Dedifferentiated amniotic fluid mesenchymal stem cell (primary cell): ENCODE data around the gene KLF12.

Experiments
- DNase-seq: peaks from one replicate; pipeline ENCODE4 v3.0.0-alpha.2; 2016; ENCODE audit errors: extremely low spot score

Gene KLF12

GRCh38 chr13:74103970-74104555 lies 30.1 kb downstream of the KLF12 start:
- DNase-seq = no peak

- no peak for DNase-seq
Measured at GRCh38 chr13:74103196-74103595, 31.0 kb downstream of the KLF12 start.

GRCh38 chr13:74102691-74103090 lies 31.5 kb downstream of the KLF12 start:
- DNase-seq = no peak

GRCh38 chr13:74101436-74101835 lies 32.8 kb downstream of the KLF12 start:
- no peak for DNase-seq

- no peak for DNase-seq
Measured at GRCh38 chr13:74098077-74098476, 36.1 kb downstream of the KLF12 start.

DNA sequence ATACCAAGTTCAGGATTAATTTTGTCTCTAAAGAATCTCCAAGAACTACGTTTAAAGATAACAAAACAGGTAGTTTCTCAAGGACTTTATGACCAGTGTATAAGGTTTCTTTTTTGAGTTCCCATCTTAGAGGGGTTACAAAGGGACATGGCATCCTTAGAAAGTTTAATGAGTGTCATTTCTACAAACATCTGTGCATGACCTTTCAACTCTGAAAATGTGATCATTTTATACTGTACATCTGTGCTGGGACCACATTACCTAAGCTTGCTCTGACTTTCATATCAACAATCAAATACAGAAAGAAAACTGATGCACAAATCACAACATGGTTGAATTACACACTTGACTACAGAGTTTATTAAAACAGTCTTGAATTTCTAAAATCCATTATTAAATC lies 37.1 kb downstream of the KLF12 start:
- DNase-seq = no peak

DNA sequence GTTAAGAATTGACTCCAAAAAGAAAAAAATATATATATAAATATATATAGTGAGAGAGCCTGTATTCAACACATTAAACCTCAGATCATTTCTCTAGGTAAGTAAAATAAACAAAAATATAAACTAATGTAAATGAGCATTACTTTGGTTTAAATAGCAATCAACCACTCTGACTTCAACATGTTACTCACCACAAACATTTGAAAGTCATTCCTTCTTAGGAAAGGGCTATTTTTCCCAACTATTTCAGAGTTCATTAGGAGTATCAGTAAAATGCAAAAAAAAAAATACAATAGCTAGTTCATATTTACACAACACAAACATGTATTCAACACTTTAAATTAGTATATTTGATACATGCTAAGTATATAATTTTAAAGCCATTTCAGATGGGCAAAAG lies 40.5 kb downstream of the KLF12 start:
- DNase-seq = no peak

GRCh38 chr13:74092711-74093110 lies 41.5 kb downstream of the KLF12 start:
- DNase-seq = no peak

DNA sequence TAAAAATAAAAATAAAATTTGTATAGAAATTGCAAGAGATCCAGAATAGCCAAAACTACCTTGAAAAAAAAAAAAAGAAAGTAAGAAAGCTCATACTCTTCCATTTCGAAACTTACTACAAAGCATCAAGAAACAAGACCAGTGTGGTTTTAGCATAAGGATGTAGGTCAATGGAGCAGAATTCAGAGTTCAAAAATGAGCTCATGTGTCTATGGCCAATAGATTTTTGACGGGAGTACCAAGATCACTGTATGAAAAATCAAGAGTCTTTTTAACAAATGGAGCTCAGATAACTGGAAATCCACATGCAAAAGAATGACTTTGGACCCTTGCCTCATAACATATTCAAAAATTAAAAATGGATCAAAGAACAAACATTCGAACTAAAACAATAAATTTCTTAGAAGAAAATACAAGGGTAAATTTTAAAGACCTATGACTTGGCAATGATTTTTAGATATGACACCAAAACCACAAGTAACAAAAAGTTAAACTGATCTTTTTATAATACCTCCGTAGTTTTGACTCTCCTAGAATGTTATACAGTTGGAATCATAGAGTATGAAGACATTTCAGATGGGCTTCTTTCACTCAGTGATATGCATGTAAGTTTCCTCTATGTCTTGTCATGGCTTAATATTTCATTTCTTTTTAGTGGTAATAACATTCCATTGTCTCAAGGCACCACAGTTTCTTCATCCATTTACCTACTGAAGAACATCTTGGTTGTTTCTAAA lies 43.2 kb downstream of the KLF12 start:
- no peak for DNase-seq

DNA sequence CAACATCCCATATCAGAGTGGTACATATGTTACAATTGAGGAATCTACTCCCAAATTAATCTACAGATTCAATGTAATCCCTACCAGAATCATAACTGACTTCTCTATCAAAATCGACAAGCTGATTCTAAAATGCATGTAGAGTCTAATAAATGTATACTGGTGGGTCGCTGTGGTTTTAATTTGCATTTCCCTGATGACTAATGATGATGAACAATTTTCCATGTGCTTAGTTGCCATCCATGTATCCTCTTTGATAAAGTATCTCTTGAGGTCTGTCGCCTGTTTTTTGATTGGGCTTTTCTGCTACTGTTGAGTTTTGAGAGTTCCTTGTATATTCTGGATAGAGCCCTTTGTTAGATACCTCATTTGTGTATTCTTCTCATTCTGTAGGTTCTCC lies 43.8 kb downstream of the KLF12 start:
- DNase-seq = no peak

DNA sequence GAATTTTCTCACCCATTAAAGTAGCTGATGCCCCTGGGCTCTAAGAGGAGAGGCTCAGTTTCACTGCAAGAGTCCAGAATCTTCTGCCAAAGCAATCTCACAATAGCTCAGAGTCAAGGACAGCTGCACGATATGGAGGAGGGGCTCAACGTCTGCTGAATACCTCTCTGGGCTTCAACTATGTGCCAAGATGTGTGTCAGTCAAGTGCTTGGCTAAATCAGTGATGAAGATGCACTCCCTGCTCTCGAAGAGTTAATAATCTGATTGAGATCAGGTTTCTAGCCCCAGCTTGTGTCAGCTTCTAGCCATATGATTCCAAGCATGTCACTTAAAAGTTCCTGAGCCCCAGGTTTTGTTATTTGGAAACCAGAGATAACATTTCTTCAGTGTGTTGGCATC lies 46.8 kb downstream of the KLF12 start:
- no peak for DNase-seq
